Common myeloid progenitor, CD34-positive (primary cell): ENCODE measurements around the gene NCOA4.
A peak's percentile ranks its signal among the peaks of the same experiment; 100 is the strongest.
"Not testable (repeated sequence)": the region's sequence is repeated elsewhere in the genome, so short reads cannot be mapped to it uniquely, and the experiment has no call there.

ENCODE experiments used
- CTCF ChIA-PET: fragments of 350-600 bp; sonication (Branson Sonifier 250); formaldehyde crosslinking; loops from one replicate; lab custom pipeline; 2021; ENCODE audit warnings: antibody characterized with exemption; lab: Charles Lee
- POLR2A ChIA-PET: fragments of 350-600 bp; sonication (Branson Sonifier 250); formaldehyde crosslinking; loops from one replicate; lab custom pipeline; 2021; ENCODE audit warnings: antibody characterized with exemption; lab: Charles Lee
- DNase-seq, 3 donors: peaks; one replicate each; pipeline versions ENCODE4 v3.0.0 to v3.0.0-alpha.2; 2013
- H3K27ac ChIP-seq, 2 experiments: 1 replicate in 1 of 2; 2 replicates in 1 of 2; pipeline ENCODE4 v1.7.0; 2013; ENCODE audit warnings: inconsistent platforms in 2 of 2, low read length in 2 of 2, mild to moderate bottlenecking in 2 of 2, low read depth in 1 of 2, moderate library complexity in 1 of 2; ENCODE audit not compliant: severe bottlenecking in 2 of 2, insufficient read depth in 1 of 2, poor library complexity in 1 of 2
- H3K27me3 ChIP-seq, 5 experiments: replicated peaks in 2 of 5; 1 replicate in 3 of 5; 2 replicates in 2 of 5; pipeline versions ENCODE4 v1.6.1 to v1.7.0; 2013; ENCODE audit warnings: low read length in 4 of 5, mild to moderate bottlenecking in 2 of 5, moderate library complexity in 2 of 5, inconsistent platforms in 1 of 5; ENCODE audit not compliant: insufficient read depth in 5 of 5, control insufficient read depth in 4 of 5
- H3K36me3 ChIP-seq, 4 experiments: 1 replicate in 2 of 4; 2 replicates in 2 of 4; pipeline versions ENCODE4 v1.6.1 to v1.7.0; 2013; ENCODE audit warnings: low read length in 3 of 4, control low read depth in 1 of 4, mild to moderate bottlenecking in 1 of 4; ENCODE audit not compliant: control insufficient read depth in 4 of 4, insufficient read depth in 4 of 4
- H3K4me1 ChIP-seq, 4 experiments: 1 replicate in 3 of 4; 2 replicates in 1 of 4; pipeline versions ENCODE4 v1.6.1 to v1.7.1; 2013; ENCODE audit warnings: low read length in 3 of 4, mild to moderate bottlenecking in 3 of 4, control low read depth in 1 of 4, inconsistent platforms in 1 of 4, moderate library complexity in 1 of 4; ENCODE audit not compliant: control insufficient read depth in 4 of 4, insufficient read depth in 4 of 4; ENCODE audit errors: control extremely low read depth in 1 of 4
- H3K4me3 ChIP-seq, 7 experiments: 1 replicate in 4 of 7; 2 replicates in 3 of 7; pipeline versions ENCODE4 v1.5.1 to v1.7.0; 2013; ENCODE audit warnings: mild to moderate bottlenecking in 7 of 7, low read length in 6 of 7, moderate library complexity in 6 of 7, inconsistent platforms in 2 of 7, low read depth in 2 of 7, control low read depth in 1 of 7; ENCODE audit not compliant: insufficient read depth in 4 of 7, control insufficient read depth in 1 of 7; ENCODE audit errors: extremely low read depth in 1 of 7
- H3K9me3 ChIP-seq, 5 experiments: 1 replicate in 4 of 5; 2 replicates in 1 of 5; pipeline versions ENCODE4 v1.6.1 to v1.7.1; 2013; ENCODE audit warnings: low read length in 4 of 5, mild to moderate bottlenecking in 2 of 5, inconsistent platforms in 1 of 5, low read depth in 1 of 5, moderate library complexity in 1 of 5; ENCODE audit not compliant: control insufficient read depth in 4 of 5, insufficient read depth in 2 of 5; ENCODE audit errors: control extremely low read depth in 1 of 5
- WGBS: methylation state at CpG from one replicate; pipeline ENCODE4 v1.1.5; 2013; ENCODE audit not compliant: insufficient coverage; 5-methylcytosine and 5-hydroxymethylcytosine counted together

NCOA4 gene

DNA sequence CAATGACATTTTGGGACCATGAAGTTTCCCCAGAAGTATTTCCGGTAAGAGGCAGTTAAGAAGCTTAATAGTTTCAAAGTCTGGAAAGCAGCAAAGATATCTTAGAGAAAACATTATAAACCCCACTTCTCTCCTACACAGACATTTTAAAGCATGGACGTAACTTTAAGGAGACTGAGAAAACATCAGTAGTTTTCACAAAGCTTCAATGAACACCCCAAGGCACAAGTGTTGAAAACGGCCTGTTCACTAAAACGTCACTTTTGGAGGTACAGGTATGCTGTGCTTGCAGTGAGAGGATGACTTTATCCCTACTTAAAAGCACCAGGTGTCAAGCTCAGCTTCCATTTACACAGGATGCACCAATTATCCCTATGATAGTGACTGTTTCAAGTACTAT is 25.0 kb downstream of the NCOA4 start:
- H3K27me3 ChIP-seq = no peaks in the 10 kb centered on the region
- no peak overlapping the region for H3K4me3 ChIP-seq
- peaks cover 0 to 4% (median 3%) of the 10 kb centered on the region in 4 experiments for H3K4me1 ChIP-seq
- DNase-seq = no peak
- WGBS = 100% methylated on average over 2 of the region's 4 CpGs
- no peak overlapping the region for H3K27ac ChIP-seq
- H3K36me3 ChIP-seq = peaks cover 47 to 93% (median 73%) of the 10 kb centered on the region in 4 experiments
- POLR2A ChIA-PET = interaction anchor here (2.7 kb wide), 1 partner anchor 18 kb away, joined by 10 read pairs; no protein-coding TSS in a partner anchor
- H3K9me3 ChIP-seq = no peaks in the 10 kb centered on the region
- CTCF ChIA-PET = interaction anchor here (1.2 to 7.6 kb wide), 4 partner anchors 12 to 24 kb away, joined by 4 to 57 read pairs (median 9); no protein-coding TSS in a partner anchor

DNA sequence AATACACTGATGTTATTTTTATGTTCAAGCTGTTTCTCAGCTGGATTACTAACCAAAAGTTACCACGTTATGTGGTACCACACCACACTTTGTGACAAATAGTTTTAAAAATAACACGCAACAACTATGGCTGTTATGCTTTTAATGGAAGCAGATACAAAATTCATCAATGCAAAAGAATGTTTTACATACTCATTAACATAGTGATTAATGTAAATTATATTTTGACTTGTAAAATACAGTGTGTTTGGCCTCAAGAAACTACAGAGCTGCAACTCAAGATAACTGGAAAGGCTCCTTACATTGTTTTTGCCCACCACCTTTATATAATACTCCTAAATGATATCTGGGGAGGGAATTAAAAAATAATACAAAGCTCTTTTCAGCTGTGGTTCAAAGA is 25.5 kb downstream of the NCOA4 start:
- H3K27ac ChIP-seq = no peak overlapping the region
- H3K4me3 ChIP-seq = no peak overlapping the region
- peaks cover 46 to 90% (median 71%) of the 10 kb centered on the region in 4 experiments for H3K36me3 ChIP-seq
- WGBS = no CpG with 5 or more reads among the region's 2 CpGs
- no peaks in the 10 kb centered on the region for H3K9me3 ChIP-seq
- DNase-seq = no peak
- ChIA-PET POLR2A (interaction anchor here (2.7 kb wide), 1 partner anchor 18 kb away, joined by 10 read pairs; no protein-coding TSS in a partner anchor), CTCF (interaction anchor here (1.2 to 7.6 kb wide), 4 partner anchors 12 to 24 kb away, joined by 4 to 57 read pairs (median 9); no protein-coding TSS in a partner anchor)
- H3K27me3 ChIP-seq = no peaks in the 10 kb centered on the region
- H3K4me1 ChIP-seq = peaks cover 0 to 4% (median 0%) of the 10 kb centered on the region in 4 experiments

DNA sequence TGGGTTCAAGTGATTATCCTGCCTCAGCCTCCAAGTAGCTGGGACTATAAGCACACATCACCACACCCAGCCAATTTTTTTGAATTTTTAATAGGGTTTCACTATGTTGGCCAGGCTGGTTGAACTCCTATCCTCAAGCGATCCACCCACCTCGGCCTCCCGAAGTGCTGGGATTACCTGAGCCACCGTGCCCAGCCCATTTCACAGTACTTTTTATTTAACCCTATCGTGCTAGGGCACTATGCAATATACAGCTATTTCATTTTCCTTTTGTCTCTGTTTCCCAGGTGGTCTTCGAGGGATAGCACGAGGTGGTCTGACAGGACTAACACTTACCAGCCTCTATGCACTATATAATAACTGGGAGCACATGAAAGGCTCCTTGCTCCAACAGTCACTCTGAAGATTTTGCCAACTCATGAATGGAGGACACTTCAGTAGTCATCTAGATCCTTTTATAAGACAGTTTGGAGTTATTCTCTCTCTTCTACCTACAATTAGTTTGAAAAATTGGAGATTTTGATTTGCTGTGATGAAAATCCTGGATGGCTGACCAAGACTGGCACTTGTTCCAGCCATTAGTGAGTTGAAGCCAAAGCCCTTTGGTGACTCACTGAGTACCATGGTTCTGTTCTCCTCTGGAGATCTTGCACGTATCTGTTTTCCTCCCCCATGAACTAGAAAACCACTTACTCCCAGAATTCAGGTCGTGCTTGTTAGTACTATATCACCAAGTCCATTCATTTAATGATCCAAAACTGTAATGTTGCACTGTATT is 27.3 kb downstream of the NCOA4 start:
- Histone ChIP-seq H3K4me3 (no peak overlapping the region), H3K27me3 (no peaks in the 10 kb centered on the region), H3K36me3 (peaks cover 28 to 88% (median 59%) of the 10 kb centered on the region in 4 experiments), H3K9me3 (peaks cover 0 to 6% (median 0%) of the 10 kb centered on the region in 5 experiments), H3K27ac (peak overlapping the region in 1 of 2 experiments; percentile 44), H3K4me1 (no peaks in the 10 kb centered on the region)
- no peak for DNase-seq
- ChIA-PET CTCF (interaction anchor here (1.1 to 7.6 kb wide), 4 partner anchors 14 to 29 kb away, joined by 3 to 57 read pairs (median 8); no protein-coding TSS in a partner anchor), POLR2A (interaction anchor here (1.3 to 2.7 kb wide), 2 partner anchors 15 to 20 kb away, joined by 5 to 10 read pairs; no protein-coding TSS in a partner anchor)
- WGBS = 95% methylated on average over 8 of the region's 9 CpGs

DNA sequence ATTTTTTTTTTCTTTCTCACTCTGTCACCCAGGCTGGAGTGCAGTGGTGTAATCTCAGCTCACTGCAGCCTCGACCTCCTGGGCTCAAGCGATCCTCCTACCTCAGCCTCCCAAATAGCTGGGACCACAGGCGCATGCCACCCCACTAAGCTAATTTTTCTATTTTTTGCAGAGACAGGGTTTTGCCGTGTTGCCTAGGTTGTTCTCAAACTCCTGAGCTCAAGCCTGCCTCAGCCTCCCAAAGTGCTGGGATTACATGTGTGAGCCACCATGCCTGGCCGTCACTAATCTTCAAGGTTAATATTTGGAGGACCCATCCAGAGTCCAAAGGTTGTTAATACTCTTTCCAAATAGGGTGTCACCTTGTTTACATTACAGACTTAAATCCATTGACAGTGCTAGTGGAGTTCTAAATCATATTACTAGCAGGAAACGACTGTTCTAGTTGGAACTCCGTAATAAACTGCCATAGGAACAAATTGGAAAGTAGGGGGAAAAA is 28.2 kb downstream of the NCOA4 start:
- Histone ChIP-seq H3K36me3 (peaks cover 19 to 88% (median 57%) of the 10 kb centered on the region in 4 experiments), H3K27ac (peak overlapping the region in 1 of 2 experiments; percentile 75)
- CTCF ChIA-PET = interaction anchor here (1.4 to 7.6 kb wide), 6 partner anchors 8 to 22 kb away, joined by 4 to 57 read pairs (median 5); no protein-coding TSS in a partner anchor

DNA sequence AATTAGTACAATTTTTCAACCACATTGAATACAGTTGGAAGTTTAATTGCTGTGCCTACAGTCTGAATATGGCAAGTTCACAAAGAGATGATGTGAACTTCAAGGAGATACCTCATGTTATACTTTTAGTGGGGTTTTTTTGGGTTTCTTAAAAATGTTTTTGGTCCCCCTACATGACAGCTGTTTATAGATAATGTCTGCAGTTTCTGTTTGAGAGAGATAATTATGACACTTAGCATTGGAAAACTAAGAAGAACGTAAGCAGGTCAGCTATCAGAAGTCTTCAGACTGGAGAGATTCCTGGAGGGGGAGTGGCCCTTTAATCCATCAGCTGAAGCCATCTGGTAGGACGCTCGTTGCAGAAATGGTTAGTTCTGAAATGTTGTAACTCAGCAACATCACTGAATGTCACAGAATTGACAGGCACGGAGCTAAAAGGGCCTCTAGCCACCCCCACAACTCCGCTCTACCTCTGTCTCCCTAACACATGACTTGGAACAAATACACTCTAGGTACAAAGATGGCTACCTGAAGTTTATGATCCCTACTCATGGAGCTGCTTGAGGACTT is 29.2 kb downstream of the NCOA4 start:
- no peaks in the 10 kb centered on the region for H3K27me3 ChIP-seq
- no peaks in the 10 kb centered on the region for H3K4me1 ChIP-seq
- DNase-seq = peak; percentile 76 to 89 (median 79)
- ChIA-PET CTCF (interaction anchor here (0.7 to 2.3 kb wide), 7 partner anchors 9 to 28 kb away, joined by 3 to 11 read pairs (median 5); no protein-coding TSS in a partner anchor), POLR2A (interaction anchor here (0.9 kb wide), 1 partner anchor 17 kb away, joined by 3 read pairs; no protein-coding TSS in a partner anchor)
- peak overlapping the region; percentile 58 to 75 for H3K27ac ChIP-seq
- H3K4me3 ChIP-seq = no peak overlapping the region
- H3K9me3 ChIP-seq = peaks cover 0 to 6% (median 0%) of the 10 kb centered on the region in 5 experiments
- peaks cover 15 to 78% (median 51%) of the 10 kb centered on the region in 4 experiments for H3K36me3 ChIP-seq
- WGBS = 80% methylated on average over 3 of the region's 5 CpGs

More for the DNA sequence above, 28.2 kb downstream of the NCOA4 start:
- WGBS = 98% methylated on average over 5 of the region's 7 CpGs
- not testable (repeated sequence) for H3K27me3 ChIP-seq, DNase-seq, H3K4me3 ChIP-seq, H3K4me1 ChIP-seq, H3K9me3 ChIP-seq
- POLR2A ChIA-PET = interaction anchor here (0.9 kb wide), 1 partner anchor 16 kb away, joined by 3 read pairs; no protein-coding TSS in a partner anchor

DNA sequence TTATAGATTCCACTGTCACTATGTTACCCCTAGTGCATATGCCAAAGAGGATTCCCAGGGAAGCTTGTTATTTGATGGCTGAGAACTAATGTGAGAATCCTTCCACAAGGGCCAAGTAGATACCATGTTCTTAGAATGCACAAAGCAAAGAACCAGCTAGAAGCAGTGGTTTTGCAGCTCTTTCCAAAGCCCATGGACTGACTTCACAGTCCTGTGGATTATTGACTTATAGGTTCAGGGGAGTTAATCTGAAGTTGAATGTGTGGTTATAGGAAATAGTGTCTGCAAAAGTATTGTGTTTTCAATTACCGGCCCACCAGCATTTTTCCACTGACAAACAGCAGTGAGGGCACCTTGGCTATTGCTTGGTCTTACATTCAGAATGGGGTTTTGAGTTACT is 29.9 kb downstream of the NCOA4 start:
- peak overlapping the region; percentile 36 to 75 for H3K27ac ChIP-seq
- CTCF ChIA-PET = interaction anchor here (1.4 to 2.3 kb wide), 5 partner anchors 10 to 29 kb away, joined by 4 to 11 read pairs (median 5); no protein-coding TSS in a partner anchor
- 100% methylated on average over 1 of the region's 1 CpG for WGBS
- no peak for DNase-seq
- peaks cover 15 to 71% (median 45%) of the 10 kb centered on the region in 4 experiments for H3K36me3 ChIP-seq
- H3K4me1 ChIP-seq = no peaks in the 10 kb centered on the region
- no peak overlapping the region for H3K4me3 ChIP-seq
- H3K27me3 ChIP-seq = no peaks in the 10 kb centered on the region
- POLR2A ChIA-PET = no interaction called here
- peaks cover 0 to 6% (median 0%) of the 10 kb centered on the region in 5 experiments for H3K9me3 ChIP-seq
